Type B pancreatic cell (in vitro differentiated cells): ENCODE results near the gene GRIK4. TPM values are rescaled to one million over a fixed set of nuclear protein-coding genes. Genes with fewer than 3 reads are reported as not detected.

Experiments
- DNase-seq: peaks from one replicate; pipeline ENCODE4 v3.0.0; 2021; ENCODE audit warnings: mixed read lengths; ENCODE audit not compliant: unreplicated experiment; ENCODE audit errors: extremely low spot score
- H3K27ac Mint-ChIP-seq: 2 replicates; pipeline ENCODE4 v1.8.0; 2021; ENCODE audit warnings: mild to moderate bottlenecking, mixed read lengths
- H3K27me3 Mint-ChIP-seq: 2 replicates; pipeline ENCODE4 v1.8.0; 2021; ENCODE audit warnings: mixed read lengths
- H3K36me3 Mint-ChIP-seq: 2 replicates; pipeline ENCODE4 v1.8.0; 2021; ENCODE audit warnings: mixed read lengths
- H3K4me1 Mint-ChIP-seq: one replicate; pipeline ENCODE4 v1.8.0; 2021; ENCODE audit warnings: mixed read lengths; ENCODE audit not compliant: unreplicated experiment
- H3K4me3 Mint-ChIP-seq: 2 replicates; pipeline ENCODE4 v1.8.0; 2021; ENCODE audit warnings: mild to moderate bottlenecking, mixed read lengths
- H3K9me3 Mint-ChIP-seq: 2 replicates; pipeline ENCODE4 v1.8.0; 2021; ENCODE audit warnings: mixed read lengths
- CTCF ChIP-seq: fragments of 200-600 bp; sonication (generic); conservative IDR thresholded peaks from 2 replicates; pipeline ENCODE4 v1.5.0; 2021; ENCODE audit warnings: antibody characterized with exemption, mild to moderate bottlenecking
- total RNA-seq: library from RNA; stranded (reverse); gene quantifications from 2 replicates; pipeline ENCODE4 v1.2.1, GENCODE V29; 2021; ENCODE audit warnings: low replicate concordance

The GRIK4 gene
- total RNA-seq, 1 donor from 2014 or later = 0.72 TPM

- H3K9me3 Mint-ChIP-seq = no peaks in the 10 kb centered on the region
- no peak overlapping the region for H3K27ac Mint-ChIP-seq
- H3K36me3 Mint-ChIP-seq = no peaks in the 10 kb centered on the region
- peaks cover 7% of the 10 kb centered on the region for H3K27me3 Mint-ChIP-seq
- DNase-seq = no peak
- TF ChIP-seq CTCF = no peak
- no peaks in the 10 kb centered on the region for H3K4me1 Mint-ChIP-seq
- no peak overlapping the region for H3K4me3 Mint-ChIP-seq
These were observed 328.4 kb downstream of the GRIK4 start for GRCh38 chr11:120839846-120840402.

DNA sequence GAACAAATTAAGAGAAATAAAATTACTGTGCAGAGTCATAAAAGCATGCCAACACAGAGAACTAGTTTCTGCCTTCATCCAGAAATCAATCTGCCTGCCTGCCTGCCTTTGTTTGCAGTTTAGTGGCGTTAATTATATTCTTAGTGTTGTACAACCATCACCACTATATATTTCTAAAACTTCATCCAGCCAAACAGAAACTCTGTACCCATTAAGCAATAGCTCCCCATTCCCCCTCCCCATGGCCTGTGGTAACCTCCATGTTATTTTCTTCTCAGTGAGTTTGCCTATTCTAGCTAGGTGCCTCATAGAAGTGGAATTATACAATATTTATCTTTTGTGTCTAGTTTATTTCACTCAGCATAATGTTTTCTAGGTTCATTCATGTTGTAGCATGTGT is 329.1 kb downstream of the GRIK4 start:
- no peak overlapping the region for H3K27ac Mint-ChIP-seq
- H3K36me3 Mint-ChIP-seq = no peaks in the 10 kb centered on the region
- H3K27me3 Mint-ChIP-seq = peaks cover 7% of the 10 kb centered on the region
- H3K4me3 Mint-ChIP-seq = no peak overlapping the region
- DNase-seq = no peak
- no peaks in the 10 kb centered on the region for H3K9me3 Mint-ChIP-seq
- no peak for TF ChIP-seq CTCF
- H3K4me1 Mint-ChIP-seq = no peaks in the 10 kb centered on the region

DNA sequence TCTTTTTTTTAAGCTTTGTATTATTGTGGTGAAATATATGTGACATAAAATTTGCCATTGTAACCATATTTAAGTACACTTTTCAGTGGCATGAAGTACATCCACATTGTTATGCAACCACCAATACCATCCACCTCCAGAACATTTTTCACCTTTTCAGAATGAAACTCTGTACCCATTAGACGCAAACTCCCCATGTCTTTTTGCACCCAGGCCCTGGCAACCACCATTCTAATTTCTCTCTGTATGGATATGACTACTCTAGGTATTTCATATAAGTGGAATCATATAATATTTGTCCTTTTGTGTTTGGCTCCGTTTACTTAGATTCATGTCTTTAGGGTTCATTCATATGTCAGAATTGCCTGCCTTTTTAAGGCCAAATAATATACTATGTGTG is 329.5 kb downstream of the GRIK4 start:
- no peak for TF ChIP-seq CTCF
- no peak overlapping the region for H3K4me3 Mint-ChIP-seq
- H3K27me3 Mint-ChIP-seq = peaks cover 7% of the 10 kb centered on the region
- no peak for DNase-seq
- H3K27ac Mint-ChIP-seq = no peak overlapping the region
- H3K9me3 Mint-ChIP-seq = no peaks in the 10 kb centered on the region
- no peaks in the 10 kb centered on the region for H3K4me1 Mint-ChIP-seq
- no peaks in the 10 kb centered on the region for H3K36me3 Mint-ChIP-seq

- Mint-ChIP-seq H3K36me3 (no peaks in the 10 kb centered on the region), H3K9me3 (no peaks in the 10 kb centered on the region), H3K4me3 (no peak overlapping the region), H3K4me1 (no peaks in the 10 kb centered on the region), H3K27ac (no peak overlapping the region), H3K27me3 (peaks cover 9% of the 10 kb centered on the region)
- TF ChIP-seq CTCF = no peak
- no peak for DNase-seq
These were observed 330.6 kb downstream of the GRIK4 start for GRCh38 chr11:120842195-120842594.

GRCh38 chr11:120853435-120853834 is 341.9 kb downstream of the GRIK4 start:
- Mint-ChIP-seq H3K36me3 (no peaks in the 10 kb centered on the region), H3K9me3 (no peaks in the 10 kb centered on the region), H3K27me3 (peaks cover 15% of the 10 kb centered on the region), H3K27ac (no peak overlapping the region), H3K4me1 (no peaks in the 10 kb centered on the region), H3K4me3 (no peak overlapping the region)
- no peak for TF ChIP-seq CTCF
- no peak for DNase-seq

- no peak for TF ChIP-seq CTCF
- DNase-seq = no peak
- H3K9me3 Mint-ChIP-seq = no peaks in the 10 kb centered on the region
- peaks cover 8% of the 10 kb centered on the region for H3K27me3 Mint-ChIP-seq
- H3K4me3 Mint-ChIP-seq = no peak overlapping the region
- no peak overlapping the region for H3K27ac Mint-ChIP-seq
- H3K4me1 Mint-ChIP-seq = no peaks in the 10 kb centered on the region
- H3K36me3 Mint-ChIP-seq = no peaks in the 10 kb centered on the region
These were observed 343.4 kb downstream of the GRIK4 start for GRCh38 chr11:120854988-120855387.
